Measurements from ENCODE around the gene PGAM5. TPM values are rescaled to one million over a fixed set of nuclear protein-coding genes. Genes with fewer than 3 reads are reported as not detected.

The PGAM5 gene
- total and polyA plus RNA-seq, 2 of the 13 experiments (the other 11 are each of a cell fraction or from before 2014, with no cell fraction given): 18.0 to 77.9 TPM

Small RNAs within 50 kb of the gene (small RNA-seq; reads per million reads assigned to genes)
- gene RNA5SP379 (ENCODE audit: insufficient read depth in 2 of 3, insufficient read length in 3 of 3, low read depth in 2 of 3, low replicate concordance in 1 of 3): 0 reads per million in 3 experiments

Other genes with a start within 250 kb of the PGAM5 start
- gene FBRSL1, start 220.7 kb upstream of the PGAM5 start, total RNA-seq (2016; rRNA removed; fragmentation: Illumina TruSeq; extraction: Trizol): 3.7 and 7.9 TPM in 2 replicates
- 3.6 and 4.9 TPM in 2 replicates for gene FBRSL1, start 220.7 kb upstream of the PGAM5 start, polyA plus RNA-seq (2011; rRNA removed)
- not detected in 2 replicates for gene LRCOL1, start 100.3 kb upstream of the PGAM5 start, total RNA-seq (2016; rRNA removed; fragmentation: Illumina TruSeq; extraction: Trizol)
- 0.14 TPM in 1 of 2 replicates, not detected in the other for gene LRCOL1, start 100.3 kb upstream of the PGAM5 start, polyA plus RNA-seq (2011; rRNA removed)
- not detected in 2 replicates for gene P2RX2, start 92.1 kb upstream of the PGAM5 start, total RNA-seq (2016; rRNA removed; fragmentation: Illumina TruSeq; extraction: Trizol)
- gene P2RX2, start 92.1 kb upstream of the PGAM5 start, polyA plus RNA-seq (2011; rRNA removed): not detected in 2 replicates
- 25.7 and 52.2 TPM in 2 replicates for gene POLE, start 23.5 kb upstream of the PGAM5 start, total RNA-seq (2016; rRNA removed; fragmentation: Illumina TruSeq; extraction: Trizol)
- 23.2 and 25.3 TPM in 2 replicates for gene POLE, start 23.5 kb upstream of the PGAM5 start, polyA plus RNA-seq (2011; rRNA removed)
- 38.3 and 42.9 TPM in 2 replicates for gene PXMP2, start 23.3 kb upstream of the PGAM5 start, total RNA-seq (2016; rRNA removed; fragmentation: Illumina TruSeq; extraction: Trizol)
- gene PXMP2, start 23.3 kb upstream of the PGAM5 start, polyA plus RNA-seq (2011; rRNA removed): 24.4 and 25.5 TPM in 2 replicates
- gene ANKLE2, start 51.0 kb downstream of the PGAM5 start, total RNA-seq (2016; rRNA removed; fragmentation: Illumina TruSeq; extraction: Trizol): 16.2 and 35.3 TPM in 2 replicates
- 37.1 and 51.2 TPM in 2 replicates for gene ANKLE2, start 51.0 kb downstream of the PGAM5 start, polyA plus RNA-seq (2011; rRNA removed)
- 36.0 and 43.0 TPM in 2 replicates for gene GOLGA3, start 118.0 kb downstream of the PGAM5 start, total RNA-seq (2016; rRNA removed; fragmentation: Illumina TruSeq; extraction: Trizol)
- 22.0 and 22.7 TPM in 2 replicates for gene GOLGA3, start 118.0 kb downstream of the PGAM5 start, polyA plus RNA-seq (2011; rRNA removed)
- 21.0 and 21.4 TPM in 2 replicates for gene CHFR, start 176.8 kb downstream of the PGAM5 start, total RNA-seq (2016; rRNA removed; fragmentation: Illumina TruSeq; extraction: Trizol)
- gene CHFR, start 176.8 kb downstream of the PGAM5 start, polyA plus RNA-seq (2011; rRNA removed): 21.1 and 21.5 TPM in 2 replicates
- 6.8 and 8.8 TPM in 2 replicates for gene ZNF605, start 245.5 kb downstream of the PGAM5 start, total RNA-seq (2016; rRNA removed; fragmentation: Illumina TruSeq; extraction: Trizol)
- gene ZNF605, start 245.5 kb downstream of the PGAM5 start, polyA plus RNA-seq (2011; rRNA removed): 6.1 and 6.7 TPM in 2 replicates